GM18909 (cell line): Measurements from ENCODE around the gene MUC16.
"Not testable (repeated sequence)": the region's sequence is repeated elsewhere in the genome, so short reads cannot be mapped to it uniquely, and the experiment has no call there.

Experiments
- ATAC-seq: cut with Tn5 transposase; IDR thresholded peaks from one replicate; pipeline ENCODE4 v1.9.1; 2021; ENCODE audit warnings: mild to moderate bottlenecking; ENCODE audit not compliant: unreplicated experiment, poor library complexity

Gene MUC16

DNA sequence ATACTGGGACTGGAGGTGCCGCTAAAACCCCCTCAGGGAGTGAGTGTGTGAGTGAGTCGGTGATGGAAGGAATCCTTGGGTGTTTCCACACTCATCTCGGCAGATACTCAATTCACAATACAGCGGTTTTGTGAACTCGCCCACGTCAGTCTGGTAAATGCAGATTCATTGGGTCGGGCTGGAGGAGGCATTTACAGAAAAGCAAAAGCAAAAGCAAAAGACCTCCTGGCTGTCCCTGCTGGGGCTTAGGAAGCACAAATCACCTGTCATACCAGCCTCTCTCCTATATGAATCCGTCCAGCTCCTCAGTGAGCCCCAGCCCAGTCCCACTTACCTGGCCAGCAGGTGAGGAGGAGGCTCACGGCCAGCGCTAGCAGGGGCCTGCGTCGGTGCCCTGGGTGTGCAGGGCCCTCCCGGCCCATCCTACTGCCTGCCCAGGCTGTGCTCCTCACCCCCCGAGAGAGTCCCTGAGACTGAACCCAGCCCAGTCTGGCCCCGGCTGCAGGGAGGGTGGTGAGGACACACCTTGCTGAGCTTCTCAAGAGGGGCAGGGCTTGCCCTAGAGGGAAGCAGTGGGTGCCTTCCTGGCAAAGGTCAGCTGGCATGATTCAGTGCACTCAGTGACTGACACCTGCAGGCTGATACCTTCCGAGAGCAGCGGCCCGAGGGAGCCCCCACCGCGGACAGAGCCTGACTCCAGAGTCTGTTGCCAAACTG, at the start of gene MUC16:
TSS of gene MUC16 (minus strand) at position 475 of the 717 bp plus-strand sequence.
- no peak for ATAC-seq

DNA sequence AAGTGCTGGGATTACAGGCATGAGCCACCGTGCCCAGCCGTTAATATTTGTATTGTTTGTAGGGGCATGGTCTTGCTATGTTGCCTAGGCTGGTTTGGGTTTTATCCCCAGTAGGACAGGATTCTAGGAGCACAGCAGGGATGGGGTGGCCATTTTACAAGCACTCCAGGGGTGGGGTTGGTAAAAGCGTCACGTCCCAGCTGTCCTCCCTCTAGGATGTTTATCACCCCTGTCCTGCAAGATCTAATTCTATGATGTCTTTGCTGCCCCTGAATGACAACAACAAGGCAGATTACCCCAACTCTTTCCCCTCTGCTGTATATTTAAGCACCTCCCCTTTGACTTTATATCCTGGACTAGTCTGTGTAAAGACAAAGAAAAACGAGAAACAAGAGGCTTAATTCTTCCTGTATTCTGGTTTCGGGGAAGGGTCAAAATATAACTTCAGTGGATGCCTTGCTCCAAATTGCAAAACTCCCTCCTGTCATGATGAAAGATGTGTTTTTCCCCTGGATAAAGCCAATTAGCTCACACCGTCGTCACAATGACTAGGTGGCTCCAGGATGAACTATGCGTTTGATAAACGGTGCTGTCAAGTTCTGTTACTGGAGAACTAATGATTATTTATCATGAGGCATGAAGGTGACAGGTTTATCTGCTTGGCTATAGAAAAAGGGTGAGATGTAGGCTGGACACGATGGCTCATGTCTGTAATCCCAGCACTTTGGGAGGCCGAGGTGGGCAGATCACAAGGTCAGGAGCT, 48.9 kb upstream of the MUC16 start:
- ATAC-seq, result no peak

DNA sequence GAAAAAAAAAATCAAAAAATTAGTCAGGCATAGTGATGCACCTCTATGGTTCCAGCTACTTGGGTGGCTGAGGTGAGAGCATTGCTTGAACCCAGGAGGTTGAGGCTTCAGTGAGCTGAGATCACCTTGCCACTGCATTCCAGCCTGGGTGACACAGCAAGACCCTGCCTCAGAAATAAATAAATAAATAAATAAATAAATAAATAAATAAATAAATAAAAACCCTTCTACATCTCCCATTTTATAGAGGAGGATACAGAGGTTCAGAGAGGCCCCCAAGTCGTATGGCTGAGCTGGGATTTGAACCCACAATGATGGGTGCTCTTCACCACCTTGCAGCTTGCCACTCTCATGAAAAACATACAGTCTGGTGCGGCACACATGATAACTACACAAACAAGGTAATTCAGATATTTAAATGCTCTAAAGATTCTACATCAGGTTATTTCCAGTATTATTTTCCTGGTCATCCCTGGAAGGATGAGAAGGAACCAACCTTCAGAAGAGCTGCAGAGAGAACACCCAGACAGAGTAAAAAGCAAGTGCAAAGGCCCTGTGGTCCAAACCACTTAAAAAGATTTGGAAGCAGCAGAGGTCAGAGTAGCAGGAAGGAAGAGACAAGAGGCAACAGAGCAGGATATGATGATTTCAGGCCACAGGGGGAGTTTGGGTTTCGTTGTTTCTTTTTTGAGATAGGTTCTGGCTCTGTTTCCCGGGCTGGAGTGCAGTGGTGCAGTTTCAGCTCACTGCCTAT, 47.5 kb upstream of the MUC16 start:
- no peak for ATAC-seq

DNA sequence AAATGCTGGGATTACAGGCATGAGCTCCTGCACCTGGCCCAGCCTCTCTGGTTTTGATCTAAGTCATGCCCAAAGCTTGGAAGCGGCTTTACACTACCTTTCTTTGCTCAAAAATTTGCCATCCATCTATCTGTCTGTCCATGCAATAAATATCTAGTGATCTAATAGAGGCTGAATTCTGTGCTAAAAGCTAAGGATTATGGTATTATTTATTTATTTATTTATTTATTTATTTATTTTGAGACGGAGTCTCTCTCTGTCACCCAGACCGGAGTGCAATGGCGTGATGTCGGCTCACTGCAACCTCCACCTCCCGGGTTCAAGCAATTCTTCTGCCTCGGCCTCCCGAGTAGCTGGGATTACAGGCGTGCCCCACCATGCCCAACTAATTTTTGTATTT, 45.9 kb upstream of the MUC16 start:
- ATAC-seq, result not testable (repeated sequence)

DNA sequence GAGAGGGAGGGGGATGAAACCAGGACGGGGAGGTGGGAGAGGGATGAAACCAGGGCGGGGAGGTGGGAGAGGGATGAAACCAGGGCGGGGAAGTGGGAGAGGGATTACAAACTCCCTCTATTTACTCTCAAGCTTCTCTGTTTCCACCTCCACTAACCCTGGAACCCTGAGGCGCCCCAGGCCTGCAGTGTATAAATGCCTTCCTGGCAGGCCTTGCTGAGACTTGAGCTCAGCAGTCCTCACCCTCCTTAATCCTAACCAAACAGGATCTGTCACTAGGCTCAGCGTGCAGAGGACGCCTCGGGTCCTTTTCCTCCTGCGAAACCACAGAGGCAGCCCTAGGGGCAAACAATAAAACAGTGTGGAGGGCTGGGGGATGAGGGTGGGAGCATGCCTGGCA, 44.6 kb upstream of the MUC16 start:
- no peak for ATAC-seq

DNA sequence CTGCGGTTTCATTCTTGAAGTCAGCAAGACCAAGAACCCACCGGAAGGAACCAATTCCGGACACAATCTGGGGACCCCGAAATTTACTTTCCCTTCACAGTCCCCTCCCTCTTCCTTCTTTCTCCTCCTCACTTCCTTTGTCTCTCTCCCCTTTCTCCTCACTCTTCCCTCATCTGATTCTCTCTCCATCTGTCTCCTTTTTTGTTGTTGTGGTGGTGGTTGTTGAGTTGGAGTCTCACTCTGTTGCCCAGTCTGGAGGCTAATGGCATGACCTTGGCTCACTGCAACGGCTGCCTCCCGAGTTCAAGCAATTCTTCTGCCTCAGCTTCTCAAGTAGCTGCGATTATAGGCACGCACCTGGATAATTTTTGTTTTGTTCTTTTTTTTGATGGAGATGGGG, 44.0 kb upstream of the MUC16 start:
- ATAC-seq, result no peak

DNA sequence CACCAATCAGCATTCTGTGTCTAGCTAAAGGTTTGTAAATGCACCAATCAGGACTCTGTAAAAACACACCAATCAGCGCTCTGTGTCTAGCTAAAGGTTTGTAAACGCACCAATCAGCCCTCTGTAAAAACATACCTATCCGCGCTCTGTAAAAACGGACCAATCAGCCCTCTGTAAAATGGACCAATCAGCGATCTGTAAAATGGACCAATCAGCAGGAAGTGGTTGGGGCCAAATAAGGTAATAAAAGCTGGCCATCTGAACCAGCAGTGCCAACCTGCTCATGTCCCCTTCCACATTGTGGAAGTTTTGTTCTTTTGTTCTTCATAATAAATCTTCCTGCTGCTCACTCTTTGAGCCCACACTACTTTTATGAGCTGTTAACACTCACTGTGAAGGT, 43.5 kb upstream of the MUC16 start:
- not testable (repeated sequence) for ATAC-seq

DNA sequence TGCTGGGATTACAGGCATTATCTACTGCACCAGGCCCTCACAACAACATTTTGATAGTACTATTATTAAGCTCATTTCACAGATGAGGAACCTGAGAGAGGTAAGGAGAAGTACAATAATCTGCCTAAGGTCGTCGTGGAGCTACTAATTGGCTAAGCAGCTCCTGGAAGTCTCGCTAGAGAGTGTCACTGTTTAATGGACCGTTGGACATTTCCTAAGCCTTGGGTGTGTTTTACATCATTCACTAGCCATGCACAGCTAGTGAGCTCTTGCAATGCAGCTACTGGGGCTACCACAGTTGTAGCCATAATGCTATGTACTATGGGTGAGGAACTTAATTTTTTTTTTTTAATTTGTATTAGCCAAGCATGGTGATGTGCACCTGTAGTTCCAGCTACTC, 42.7 kb upstream of the MUC16 start:
- ATAC-seq, result no peak

DNA sequence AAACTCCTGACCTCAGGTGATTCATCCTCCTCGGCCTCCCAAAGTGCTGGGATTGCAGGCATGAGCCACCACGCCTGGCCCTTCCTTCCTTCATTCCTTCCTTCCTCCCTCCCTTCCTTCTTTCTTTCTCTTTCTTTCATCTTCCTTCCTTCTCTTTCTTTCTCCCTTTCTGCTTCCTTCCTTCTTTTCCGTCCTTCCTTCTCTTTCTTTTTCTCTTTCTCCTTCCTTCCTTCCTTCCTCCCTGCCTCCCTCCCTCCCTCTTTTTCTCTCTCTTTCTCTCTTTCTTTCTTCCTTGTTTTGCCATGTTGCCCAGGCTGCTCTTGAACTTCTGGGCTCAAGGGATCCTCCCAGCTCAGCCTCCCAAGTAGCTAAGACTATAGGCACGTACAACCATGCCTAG, 36.5 kb upstream of the MUC16 start:
- ATAC-seq, result no peak

DNA sequence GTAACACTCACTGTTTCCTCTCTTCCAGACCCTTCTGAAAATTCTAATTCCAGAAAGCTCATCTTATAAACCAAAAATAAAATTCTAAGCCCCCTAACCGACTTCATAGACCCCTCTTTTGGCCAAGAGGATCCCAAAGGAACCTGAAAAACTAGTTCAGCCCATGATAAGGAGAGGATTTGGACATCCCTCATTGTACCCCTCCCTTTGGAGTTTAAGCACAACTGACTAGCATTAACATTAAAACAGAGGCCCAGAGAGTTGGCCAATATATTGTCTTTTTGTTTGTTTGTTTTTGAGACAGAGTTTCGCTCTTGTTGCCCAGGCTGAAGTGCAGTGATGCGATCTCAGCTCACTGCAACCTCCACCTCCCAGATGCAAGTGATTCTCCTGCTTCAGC, 34.2 kb upstream of the MUC16 start:
- no peak for ATAC-seq

DNA sequence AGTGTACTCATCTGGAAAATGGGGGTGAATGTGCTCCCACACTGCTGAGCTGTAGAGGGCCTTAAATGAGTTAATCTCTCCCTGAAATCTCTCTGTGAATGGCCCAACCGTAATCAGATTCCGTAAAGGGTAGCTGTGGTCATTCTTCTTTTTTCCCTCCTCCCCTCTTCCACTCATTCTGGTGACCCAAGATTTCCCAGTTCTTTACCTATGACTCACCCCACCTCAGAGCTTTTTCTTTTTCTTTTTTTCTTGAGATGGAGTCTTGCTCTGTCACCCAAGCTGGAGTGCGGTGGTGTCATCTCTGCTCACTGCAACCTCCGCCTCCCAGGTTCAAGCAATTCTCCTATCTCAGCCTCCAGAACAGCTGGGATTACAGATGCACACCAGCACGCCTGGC, 33.3 kb upstream of the MUC16 start:
- ATAC-seq, result no peak

DNA sequence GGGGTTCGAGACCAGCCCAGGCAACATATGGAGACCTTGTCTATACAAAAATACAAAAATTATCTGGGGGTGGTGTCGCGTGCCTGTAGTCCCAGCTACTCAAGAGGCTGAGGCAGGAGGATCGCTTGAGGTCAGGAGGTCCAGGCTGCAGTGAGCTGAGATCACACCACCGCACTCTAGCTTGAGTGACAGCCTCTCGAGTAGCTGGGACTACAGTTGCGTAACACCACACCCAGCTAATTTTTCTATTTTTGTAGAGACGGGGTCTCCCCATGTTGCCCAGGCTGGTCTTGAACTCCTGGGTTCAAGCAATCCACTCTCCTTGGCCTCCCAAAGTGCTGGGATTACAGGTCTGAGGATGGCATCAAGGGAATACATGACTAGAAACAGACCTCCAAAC, 30.8 kb upstream of the MUC16 start:
- ATAC-seq, result no peak

DNA sequence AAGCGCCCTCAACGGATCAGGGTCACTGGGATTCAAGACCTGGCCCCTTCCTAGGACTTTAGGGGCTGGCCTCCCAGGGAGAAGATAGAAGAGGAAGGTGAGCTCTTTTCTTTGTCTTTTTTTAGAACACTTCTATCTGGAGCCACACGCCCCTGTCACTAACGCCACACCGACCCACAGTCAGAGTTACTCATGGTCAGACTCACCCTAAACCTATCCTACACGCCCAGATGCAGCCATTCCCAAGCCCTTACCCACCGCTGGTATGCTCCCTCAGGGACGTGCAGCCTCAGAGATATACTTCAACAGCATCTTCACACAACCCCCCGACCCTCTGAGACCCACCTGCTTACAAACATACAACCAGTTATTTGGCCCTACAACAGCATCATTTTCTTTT, 29.9 kb upstream of the MUC16 start:
- ATAC-seq, result no peak

DNA sequence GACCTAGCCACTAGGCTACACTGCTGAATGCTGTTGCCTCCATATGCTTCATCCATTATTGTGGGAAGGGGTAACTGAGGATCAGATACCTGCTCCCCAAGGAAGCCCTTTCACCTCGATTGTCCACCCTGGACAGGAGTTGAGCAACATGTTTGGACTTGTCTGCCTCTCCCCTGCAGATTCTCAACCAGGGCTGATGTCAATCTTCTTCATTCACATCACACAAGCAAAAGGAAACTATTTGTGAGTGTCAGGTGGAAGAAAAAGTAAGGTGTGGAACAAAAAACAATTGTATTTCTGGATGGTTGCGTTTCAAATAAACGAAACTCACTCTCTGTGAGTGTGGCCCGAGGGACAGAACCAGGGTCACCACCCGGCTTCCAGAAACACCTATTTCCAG, 29.5 kb upstream of the MUC16 start:
- no peak for ATAC-seq

DNA sequence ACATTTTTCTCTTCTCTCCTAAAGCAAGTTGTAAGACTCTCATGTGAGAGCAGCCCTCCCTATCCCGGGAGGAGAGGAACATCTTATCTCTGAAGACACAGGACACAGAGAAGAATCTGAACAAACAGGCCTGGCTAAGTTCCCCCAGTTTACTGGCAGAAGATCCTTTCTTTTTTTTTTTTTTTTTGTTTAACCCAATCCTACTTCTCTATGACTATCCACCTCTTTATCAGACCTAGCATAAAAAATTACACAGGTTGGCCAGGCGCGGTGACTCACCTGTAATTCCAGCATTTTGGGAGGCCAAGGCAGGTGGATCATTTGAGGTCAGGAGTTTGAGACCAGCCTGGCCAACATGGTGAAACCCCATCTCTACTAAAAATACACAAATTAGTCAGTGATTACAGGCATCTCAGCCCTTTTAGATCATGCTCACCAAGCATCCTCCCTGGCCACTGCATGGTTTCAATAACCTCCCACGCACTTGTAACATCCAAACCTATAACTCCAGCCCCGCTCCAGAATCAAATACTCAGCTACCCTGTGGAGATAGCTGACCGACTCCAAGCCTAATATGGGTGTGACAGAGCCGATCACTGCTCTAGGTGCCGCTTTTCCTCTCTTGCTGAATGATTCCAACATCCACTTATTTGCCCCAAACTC, 27.3 kb upstream of the MUC16 start:
- ATAC-seq, result no peak

DNA sequence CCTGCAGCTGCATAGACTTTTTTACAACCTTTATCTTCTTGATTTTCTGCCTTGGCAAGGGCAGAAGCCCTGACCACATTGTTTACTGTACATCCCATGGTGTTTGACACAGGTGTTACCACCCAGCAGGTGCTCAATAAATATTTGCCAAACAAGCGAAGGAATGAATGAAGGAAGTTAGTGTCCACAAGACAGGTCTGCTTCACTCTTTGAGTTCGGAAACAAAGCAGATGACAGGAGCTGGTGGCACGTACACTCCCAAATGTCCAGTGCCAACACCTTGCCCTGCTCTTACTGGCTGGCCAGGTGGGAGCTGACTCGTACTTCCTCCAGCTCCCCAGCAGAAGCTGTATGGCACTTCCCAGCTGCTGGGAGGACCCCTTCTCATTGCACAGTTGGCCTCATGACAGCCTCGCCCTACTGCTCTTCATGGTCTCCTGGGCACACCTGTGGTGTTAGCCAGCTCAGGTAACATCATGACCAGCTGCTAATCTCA, 22.0 kb upstream of the MUC16 start:
- no peak for ATAC-seq

DNA sequence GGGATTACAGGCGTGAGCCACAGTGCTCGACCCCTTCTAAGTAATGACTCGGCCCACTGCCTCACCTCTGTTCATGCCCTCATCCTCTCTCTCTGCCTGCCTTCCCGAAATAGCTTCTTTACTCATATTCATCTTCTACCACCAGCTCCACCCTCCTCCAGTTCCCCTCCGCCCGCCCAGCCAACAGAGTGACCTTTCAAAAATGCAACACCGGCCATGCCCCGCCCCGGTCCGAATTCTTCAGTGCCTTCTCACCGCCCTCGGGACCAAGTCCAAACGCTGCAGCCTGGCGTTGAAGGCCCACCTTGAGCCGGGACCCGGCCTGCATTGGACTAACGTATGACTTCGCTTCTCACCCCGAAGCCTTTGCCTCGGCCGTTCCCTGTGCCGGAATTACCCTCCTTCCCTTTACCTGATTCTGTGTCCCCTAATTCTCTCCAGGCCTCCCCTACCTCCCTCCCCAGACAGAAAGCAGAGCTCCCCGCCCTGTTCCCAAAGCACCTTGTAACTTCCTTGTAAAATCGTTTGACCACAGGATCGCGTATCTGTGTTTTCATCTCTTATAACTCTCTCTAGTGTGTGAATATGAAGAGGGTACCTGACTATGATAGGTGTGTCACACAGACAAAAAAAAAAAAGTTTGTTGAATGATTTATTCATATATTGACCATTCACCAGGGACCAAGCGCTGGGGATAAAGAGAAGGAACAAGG, 8.1 kb upstream of the MUC16 start:
- no peak for ATAC-seq

DNA sequence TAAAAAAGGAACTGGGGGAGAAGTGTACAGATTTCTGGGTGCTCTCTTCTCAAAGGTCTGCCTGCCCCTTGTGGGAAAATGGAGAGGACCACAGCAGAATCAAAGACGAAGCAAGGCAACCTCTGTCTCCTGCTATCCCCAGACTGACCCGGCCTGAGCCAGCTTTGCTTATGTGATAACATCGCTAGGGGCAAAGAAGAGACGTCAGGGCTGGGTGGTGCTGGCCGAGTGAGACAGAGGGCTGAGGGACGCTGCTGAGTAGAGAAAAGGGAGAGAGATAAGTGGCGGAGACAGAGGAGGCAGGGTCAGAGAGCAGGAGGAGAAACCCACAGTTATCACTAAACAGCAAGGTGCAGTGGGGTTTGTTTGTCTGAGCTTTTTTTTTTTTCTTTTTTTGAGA, 4.6 kb upstream of the MUC16 start:
- no peak for ATAC-seq

DNA sequence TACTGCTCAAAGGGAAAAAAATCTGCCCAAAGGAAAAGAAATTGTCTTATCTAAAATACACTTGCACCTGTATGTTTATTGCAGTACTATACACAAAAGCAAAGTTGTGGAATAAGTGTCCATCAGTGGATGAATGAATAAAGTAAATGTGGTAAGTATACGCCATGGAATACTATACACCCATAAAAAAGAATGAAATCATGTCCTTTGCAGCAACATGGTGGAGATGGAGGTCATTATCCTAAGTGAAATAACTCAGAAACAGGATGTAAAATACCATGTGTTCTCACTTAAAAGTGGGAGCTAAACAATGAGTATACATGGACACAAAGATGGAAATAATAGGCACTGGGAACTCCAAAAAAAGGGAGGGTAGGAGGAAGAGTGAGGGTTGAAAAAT, 3.8 kb upstream of the MUC16 start:
- ATAC-seq, result no peak

DNA sequence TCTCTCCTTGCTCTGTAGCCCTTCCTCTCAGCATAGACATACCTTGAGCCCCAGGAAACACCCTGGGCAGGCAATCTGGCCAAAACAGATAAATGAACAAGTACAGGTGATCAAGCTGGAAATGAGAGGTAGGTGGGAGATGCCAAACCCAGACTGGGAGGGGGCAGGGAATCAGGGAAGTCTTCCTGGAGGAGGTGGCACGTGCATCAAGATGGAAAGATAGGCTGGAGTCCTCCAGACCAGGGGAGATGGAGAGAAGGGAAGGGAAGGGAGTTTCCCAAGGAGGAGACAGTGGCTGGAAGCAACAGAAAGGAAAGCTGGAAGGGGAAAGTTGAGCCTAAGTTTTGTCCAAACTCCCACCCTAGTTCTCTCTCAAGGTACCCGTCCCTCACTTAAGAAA, 1.7 kb upstream of the MUC16 start:
- no peak for ATAC-seq
